Gastroesophageal sphincter (tissue), 3 donors: ENCODE results near the gene MYOM1.

Source experiments
- CTCF ChIP-seq, 4 experiments: fragments of 200-600 bp in 2 of 4; fragments of 450-650 bp in 2 of 4; sonication (generic) in 1 of 4; IDR thresholded peaks; one replicate each; pipeline ENCODE4 v1.5.1; 2017 to 2019; ENCODE audit warnings: antibody characterized with exemption in 4 of 4, mild to moderate bottlenecking in 2 of 4, moderate library complexity in 2 of 4
- EP300 ChIP-seq: sonication (generic); formaldehyde crosslinking; IDR thresholded peaks from one replicate; pipeline ENCODE4 v1.6.1; 2017; ENCODE audit warnings: antibody characterized with exemption, mild to moderate bottlenecking
- POLR2A ChIP-seq, 2 donors: fragments of 450-650 bp; IDR thresholded peaks; one replicate each; pipeline ENCODE4 v1.6.1; 2017; ENCODE audit warnings: antibody characterized with exemption in 2 of 2, mild to moderate bottlenecking in 2 of 2, moderate library complexity in 1 of 2
- POLR2AphosphoS5 ChIP-seq: sonication (generic); formaldehyde crosslinking; IDR thresholded peaks from one replicate; pipeline ENCODE4 v1.6.1; 2017; ENCODE audit warnings: antibody characterized with exemption

GRCh38 chr18:3150688-3151087, 69.1 kb downstream of the MYOM1 start:
- no peak for TF ChIP-seq CTCF (IDR thresholded peaks at IDR 0.05)
- TF ChIP-seq POLR2AphosphoS5 = no peak
- no peak for TF ChIP-seq POLR2A (IDR thresholded peaks at IDR 0.05)
- no peak for TF ChIP-seq EP300
